Kasumi-1 (cell line): ENCODE results near the gene CETN3.
"Not testable (repeated sequence)": the region's sequence is repeated elsewhere in the genome, so short reads cannot be mapped to it uniquely, and the experiment has no call there.

Experiments used
- DNase-seq, 2 experiments: peaks; one replicate each; lab custom pipeline; 2025; lab: John Stamatoyannopoulos, UW

CETN3 gene

GRCh38 chr5:90383903-90384302, 25.7 kb downstream of the CETN3 start:
- DNase-seq, result no peak

GRCh38 chr5:90381213-90381929, 28.2 kb downstream of the CETN3 start:
- no peak for DNase-seq

DNA sequence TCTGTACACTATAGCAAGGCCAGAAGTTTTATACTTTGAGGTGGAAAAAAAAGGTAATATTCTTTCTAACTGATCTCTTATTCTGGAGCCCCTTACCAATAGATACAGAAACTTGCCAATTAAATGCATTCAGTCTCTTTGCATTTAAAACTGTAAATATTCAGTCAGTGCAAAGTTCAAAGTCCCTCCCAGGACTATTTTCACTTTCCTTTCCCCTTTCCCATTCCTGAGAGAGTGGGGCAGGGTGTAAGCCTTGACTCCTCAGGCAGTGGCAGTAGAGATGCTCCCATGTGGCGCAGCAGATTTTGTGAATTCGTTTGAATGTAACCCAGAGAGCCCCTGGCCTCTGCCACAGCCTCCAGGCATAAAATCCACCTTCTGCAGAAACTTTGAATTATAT, 29.9 kb downstream of the CETN3 start:
- DNase-seq, result no peak

DNA sequence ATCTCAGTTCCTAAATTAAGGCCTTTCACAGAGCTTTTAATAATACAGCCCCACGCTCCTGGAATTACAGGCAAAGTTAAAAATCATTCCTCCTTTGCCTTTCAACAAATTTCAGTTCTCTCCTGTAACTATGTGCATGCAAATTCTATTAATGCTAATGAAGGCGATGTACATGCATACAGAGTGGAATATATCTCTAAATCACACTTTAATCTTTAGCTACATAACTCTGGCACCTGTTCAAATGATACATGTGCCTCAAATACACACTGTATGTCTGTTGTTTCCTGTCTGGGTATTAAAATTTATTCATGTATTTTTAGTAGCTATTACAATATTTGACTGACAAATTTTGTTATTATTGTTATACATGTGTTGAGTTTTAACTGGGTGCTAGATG, 30.8 kb downstream of the CETN3 start:
- no peak for DNase-seq

GRCh38 chr5:90371269-90371668, 38.3 kb downstream of the CETN3 start:
- DNase-seq, result not testable (repeated sequence)

GRCh38 chr5:90368454-90369246, 40.9 kb downstream of the CETN3 start:
- no peak for DNase-seq

DNA sequence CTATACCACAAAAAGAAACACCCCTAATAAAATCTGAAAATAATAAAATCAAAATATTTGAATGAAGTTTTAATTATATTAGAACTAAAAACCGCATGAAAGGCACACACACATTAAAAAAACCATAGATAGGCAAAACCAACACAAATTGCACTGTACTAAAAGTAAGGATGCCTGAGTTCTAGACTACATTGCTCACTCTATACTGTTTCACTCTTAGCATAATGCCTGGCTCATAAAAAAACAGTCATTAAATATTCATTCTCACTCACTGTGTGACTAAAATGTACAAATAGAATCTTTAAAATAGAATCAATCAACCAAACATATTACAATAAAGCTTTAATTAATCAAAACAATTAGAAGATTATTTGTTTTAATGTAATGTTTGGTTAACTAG, 41.7 kb downstream of the CETN3 start:
- no peak for DNase-seq

- no peak for DNase-seq
These were observed 42.6 kb downstream of the CETN3 start for GRCh38 chr5:90366948-90367347.

GRCh38 chr5:90365328-90365727, 44.2 kb downstream of the CETN3 start:
- no peak for DNase-seq

DNA sequence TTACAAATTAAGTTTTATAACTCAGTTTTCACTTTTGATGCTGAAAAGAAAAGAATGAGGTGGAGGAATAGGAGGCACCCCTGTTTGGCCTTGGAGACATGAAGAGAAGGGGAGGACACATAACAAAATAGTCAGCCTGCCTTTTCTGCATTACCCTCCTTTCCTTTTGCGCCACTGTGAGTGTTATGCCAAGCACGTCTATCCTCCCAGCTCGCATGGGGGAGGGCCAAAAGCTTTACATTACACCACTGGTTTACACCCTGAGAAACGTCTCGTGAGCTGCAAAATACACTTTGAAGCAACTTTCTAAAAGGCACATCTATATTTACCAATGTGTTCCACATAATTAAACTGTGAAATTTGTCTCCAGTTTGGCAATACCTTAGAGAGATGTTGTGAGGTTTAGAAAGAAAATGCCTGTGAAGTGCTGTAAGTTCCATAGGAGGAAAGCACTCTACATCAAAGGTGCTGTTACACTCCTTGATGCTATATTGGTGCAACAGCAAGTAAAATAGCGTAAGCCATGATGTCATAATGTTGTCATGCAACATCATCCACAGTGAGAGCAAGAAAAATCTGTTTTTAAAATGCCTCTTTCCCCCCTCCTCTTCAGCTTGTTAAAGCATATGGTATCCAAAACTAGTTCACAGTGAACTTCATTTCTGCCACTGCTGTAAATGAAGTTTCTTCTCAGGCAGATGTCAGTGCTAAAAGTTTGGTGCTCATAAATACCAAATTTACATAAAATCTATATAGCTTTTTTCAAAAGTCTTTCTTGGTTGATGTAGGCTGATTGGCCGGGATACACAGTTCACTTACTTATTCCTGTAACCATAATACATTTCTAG, 50.3 kb downstream of the CETN3 start:
- no peak for DNase-seq

GRCh38 chr5:90356622-90357021, 52.9 kb downstream of the CETN3 start:
- DNase-seq, result no peak

DNA sequence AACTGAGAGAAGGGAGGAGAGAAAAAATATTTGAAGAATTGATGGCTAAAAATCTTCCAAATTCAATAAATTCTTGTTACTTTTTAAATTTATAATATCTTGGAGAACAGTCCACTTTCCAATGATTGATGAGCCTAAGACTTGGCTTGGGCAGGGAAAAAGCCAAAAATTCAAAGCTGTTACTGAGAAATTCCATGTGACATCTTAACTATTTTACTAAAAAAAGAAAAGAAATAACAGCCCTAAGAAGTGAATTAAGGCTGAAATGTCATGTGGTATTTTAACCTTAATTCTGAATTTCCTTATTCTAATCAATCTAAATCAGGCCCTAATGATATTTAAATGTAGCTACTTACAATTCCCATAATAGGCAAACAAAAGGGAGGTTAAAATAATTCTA, 53.4 kb downstream of the CETN3 start:
- no peak for DNase-seq

DNA sequence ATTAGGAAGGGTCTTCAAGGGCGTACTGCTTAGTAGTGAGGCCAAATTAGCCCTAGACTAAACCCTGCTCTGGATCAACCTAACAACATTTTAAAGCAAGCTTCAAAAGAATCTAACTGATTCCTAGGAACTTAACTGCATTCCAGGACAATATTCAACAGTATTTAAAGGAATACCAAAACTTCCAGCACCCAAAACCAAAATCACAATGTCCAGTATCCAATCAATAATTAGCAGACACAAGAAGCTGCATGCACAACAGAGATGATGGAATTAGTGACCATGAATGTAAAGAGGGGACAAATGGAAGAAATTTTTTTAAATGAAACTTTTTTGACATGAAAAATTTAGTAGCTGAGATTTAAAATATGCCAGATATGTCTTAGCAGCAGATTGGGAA, 53.9 kb downstream of the CETN3 start:
- no peak for DNase-seq

GRCh38 chr5:90353254-90353653, 56.3 kb downstream of the CETN3 start:
- no peak for DNase-seq

DNA sequence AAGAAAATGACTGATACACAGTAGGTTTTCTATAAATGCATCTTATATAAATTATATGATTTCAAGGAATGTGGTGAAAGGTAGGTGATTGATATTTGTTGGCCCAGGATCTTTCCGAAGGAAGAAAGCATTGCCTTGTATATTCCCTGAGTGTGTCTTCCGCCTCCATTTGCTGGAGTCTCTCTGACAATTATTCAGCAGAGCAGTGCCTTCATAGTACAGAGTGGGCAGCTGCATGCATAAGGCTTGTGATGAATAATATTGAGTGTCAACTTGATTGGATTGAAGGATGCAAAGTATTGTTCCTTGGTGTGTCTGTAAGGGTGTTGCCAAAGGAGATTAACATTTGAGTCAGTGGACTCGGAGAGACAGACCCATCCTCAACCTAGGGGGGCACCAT, 58.5 kb downstream of the CETN3 start:
- no peak for DNase-seq

DNA sequence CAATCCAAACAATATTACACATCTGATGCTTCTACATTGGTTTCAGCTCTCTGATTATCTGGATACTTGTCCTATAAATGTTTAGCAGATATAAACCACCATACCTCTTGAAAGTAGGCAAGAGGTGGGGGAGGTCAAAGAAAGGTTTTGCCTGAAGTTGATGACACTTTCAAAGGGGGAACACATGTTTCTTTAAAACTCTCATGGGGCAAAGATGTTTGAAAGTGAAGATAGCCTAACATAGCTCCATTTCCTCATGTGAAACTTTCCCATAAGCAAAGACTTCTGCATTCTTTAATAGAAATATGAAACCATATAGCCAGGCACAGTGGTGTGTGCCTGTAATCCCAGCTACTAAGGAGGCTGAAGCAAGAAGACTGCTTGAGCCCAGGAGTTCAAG, 62.1 kb downstream of the CETN3 start:
- DNase-seq, result peak in 1 of 2 experiments; percentile 21

DNA sequence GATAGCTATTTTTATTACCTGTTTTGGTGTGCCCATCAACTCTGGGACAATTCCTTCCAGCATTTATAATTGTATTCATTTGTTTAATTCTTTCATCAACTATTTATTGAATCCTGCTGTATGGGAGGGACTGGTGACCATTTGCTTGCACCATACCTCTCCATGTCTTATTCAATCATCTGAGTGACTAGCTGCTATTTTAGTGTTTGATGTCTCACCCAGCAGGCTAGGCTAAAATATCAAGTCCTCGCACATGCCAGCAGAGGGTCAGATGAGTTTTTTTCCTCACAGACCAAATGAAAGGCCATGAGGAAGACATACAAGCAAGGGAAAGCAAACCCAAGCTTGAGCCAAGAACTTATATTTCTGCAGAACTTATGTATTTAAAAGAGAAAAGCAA, 63.9 kb downstream of the CETN3 start:
- no peak for DNase-seq

DNA sequence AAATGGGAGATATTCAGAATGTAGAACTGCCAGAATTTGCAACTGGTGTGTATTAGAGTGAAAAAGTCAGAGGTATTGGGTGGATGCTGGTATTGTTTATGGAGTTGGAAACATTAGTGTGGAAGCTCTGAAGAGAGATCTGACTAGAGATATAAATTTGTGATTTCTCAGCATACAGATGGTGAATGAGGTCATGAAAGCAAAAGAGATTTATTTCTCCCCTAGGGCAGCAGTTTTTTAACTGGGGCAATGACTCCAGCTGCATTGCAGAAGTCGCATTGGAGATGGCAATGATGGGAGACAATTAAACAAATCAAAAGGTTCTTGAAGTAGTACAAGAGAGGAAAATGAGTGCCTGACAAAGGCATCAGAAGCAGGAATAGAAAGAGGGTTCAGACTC, 64.9 kb downstream of the CETN3 start:
- DNase-seq, result no peak

DNA sequence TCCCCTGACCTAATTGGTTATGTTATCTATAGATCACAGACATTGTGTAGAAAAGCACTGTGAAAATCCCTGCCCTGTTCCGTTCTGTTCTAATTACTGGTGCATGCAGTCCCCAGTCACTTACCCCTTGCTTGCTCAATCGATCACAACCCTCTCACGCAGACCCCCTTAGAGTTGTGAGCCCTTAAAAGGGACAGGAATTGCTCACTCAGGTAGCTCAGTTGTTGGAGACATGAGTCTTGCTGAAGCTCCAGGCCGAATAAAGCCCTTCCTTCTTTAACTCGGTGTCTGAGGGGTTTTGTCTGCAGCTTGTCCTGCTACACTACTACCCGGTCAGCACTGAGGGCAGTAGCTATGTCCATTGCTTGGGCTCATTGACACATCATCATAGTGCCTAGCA, 65.8 kb downstream of the CETN3 start:
- DNase-seq, result not testable (repeated sequence)

DNA sequence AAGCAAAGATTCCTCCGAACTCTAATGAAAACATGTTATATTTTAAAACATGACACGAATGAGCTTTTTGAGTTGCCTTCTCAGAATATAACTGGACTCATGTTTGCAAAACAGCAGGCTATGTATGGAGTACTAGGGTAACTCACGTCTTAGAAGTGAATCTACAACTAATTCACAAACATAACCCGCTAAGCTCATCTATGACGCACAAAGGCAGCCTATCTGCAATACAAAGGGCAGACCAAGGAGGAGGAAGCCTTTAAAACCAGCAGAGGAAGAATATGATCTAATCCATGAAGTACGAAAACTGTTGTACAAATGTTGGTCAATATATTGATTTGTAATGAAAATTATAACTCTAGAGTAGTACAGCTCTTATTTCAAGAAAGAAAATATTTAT, 67.0 kb downstream of the CETN3 start:
- DNase-seq, result no peak
